Activated CD8-positive, alpha-beta memory T cell treated with anti-CD3 and anti-CD28 coated beads for 1 hour (primary cell): ENCODE measurements around the gene COX4I2.
"Not testable (repeated sequence)": the region's sequence is repeated elsewhere in the genome, so short reads cannot be mapped to it uniquely, and the experiment has no call there.

Source experiments
- DNase-seq, 2 donors: peaks; one replicate each; pipeline ENCODE4 v3.0.0-alpha.2; 2020; ENCODE audit warnings: low read depth in 1 of 2; ENCODE audit errors: extremely low read depth in 1 of 2

Gene COX4I2

GRCh38 chr20:31637660-31638059 is at the start of gene COX4I2:
COX4I2 (plus strand) TSS chr20:31637912; CDS start chr20:31639018, 1,106 bp downstream.
- DNase-seq: no peak

DNA sequence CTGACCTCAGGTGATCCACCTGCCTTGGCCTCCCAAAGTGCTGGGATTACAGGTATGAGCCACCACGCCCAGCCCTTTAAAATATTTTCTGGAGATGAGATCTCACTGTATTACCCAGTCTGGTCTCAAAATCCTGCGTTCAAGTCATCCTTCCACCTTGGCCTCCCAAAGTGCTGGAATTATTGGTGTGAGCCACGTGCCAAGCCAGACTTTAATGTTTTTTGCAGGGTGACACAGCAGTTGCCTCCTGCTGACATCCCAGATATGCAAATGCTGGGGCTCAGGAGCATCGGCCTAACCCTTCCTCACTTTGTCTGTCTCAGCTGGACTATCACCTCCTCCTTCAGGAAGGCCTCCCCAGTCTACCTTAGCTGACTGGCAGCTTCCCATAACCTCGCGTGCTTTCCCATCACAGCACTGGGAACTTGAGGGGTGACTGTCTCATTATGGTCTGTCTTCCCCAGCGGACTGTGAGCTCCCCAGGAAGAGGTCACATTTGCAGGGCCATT is 46.9 kb upstream of the COX4I2 start:
- DNase-seq: no peak

DNA sequence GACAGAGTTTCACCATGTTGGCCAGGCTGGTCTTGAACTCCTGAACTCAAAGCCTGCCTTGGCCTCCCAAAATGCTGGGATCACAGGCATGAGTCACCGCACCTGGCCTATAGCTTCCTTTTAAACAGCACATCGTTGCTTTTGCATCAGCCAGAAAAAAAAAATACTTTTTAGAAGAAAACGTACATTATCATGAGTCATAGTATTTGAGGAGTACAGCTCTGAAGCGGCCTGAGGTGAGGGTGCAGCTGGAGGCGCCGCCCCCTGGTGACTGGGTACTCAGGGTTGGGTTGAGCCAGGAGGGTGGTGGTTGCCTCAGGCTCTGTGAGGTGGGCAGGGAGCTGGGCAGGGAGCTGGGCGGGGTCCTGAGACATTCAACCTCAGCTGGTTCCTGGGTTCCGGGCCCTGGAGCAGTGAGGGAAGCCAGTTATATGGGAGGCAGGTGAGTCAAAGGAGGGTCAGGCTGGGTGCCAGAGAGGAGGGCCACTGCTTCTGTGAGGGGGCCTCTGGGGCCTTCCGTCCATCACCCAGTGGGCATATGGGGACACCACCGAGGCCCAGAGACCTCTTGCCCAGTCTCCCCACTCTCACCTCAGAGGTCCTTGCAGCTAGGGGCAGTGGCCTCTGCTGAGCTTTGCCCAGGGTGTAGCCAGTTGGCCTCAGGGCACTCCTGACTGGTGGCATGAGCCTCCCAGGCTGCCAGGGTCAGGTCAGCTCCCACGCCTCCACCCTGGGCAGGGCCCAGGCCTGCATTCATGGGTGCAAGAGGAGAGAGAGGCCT is 44.3 kb upstream of the COX4I2 start:
- no peak for DNase-seq

DNA sequence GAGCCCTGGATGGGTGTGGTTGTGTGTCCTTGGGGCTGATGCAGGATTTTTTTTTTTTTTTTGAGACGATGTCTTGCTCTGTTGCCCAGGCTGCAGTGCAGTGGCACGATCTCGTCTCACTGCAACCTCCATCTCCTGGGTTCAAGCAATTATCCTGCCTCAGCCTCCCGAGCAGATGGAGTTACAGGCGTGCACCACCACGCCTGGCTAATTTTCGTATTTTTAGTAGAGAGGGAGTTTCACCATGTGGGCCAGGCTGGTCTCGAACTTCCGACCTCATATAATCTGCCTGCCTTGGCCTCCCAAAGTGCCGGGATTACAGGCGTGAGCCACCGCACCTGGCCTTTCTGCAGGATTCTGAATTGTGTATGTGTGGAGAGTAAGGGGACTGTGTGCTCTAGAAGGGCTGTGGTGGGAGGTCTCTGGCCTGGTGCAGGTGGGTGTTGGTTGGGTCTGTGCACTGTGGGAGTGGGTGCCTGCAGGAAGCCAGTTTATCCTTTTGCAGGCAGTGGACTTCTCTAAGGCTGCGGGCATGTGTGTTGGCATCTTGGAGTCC is 43.6 kb upstream of the COX4I2 start:
- no peak for DNase-seq

- DNase-seq: no peak
Observed at GRCh38 chr20:31594558-31595379, 42.9 kb upstream of the COX4I2 start.

DNA sequence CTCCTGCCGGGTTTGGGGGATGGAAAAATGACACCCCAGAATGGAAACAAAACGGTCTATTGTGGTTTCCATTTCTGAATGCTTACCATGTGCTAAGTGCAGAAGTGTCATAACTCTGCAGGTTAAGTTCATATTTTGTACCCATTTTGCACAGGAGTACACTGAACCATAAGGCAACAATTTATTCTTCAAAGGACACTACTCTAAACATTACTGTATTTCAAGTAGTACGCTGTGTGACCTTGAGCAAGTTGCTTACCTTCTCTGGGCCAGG is 42.4 kb upstream of the COX4I2 start:
- no peak for DNase-seq

GRCh38 chr20:31595654-31596411 is 41.9 kb upstream of the COX4I2 start:
- DNase-seq: no peak

DNA sequence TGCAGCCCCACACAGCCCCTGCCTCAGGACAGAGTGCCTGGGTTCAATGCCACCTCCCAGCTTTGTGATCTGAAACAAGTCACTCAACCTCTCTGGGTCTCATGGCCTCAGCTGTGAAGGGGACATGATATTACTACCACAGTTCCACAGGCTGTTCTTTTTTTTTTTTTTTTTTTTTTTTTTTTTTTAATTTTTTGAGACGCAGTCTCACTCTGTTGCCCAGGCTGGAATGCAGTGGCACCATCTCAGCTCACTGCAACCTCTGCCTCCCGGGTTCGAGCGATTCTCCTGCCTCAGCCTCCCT is 41.3 kb upstream of the COX4I2 start:
- DNase-seq: not testable (repeated sequence)

GRCh38 chr20:31596831-31597480 is 40.8 kb upstream of the COX4I2 start:
- no peak for DNase-seq

GRCh38 chr20:31597481-31597855 is 40.2 kb upstream of the COX4I2 start:
- no peak for DNase-seq

- no peak for DNase-seq
Observed at GRCh38 chr20:31602431-31602778, 35.3 kb upstream of the COX4I2 start.

DNA sequence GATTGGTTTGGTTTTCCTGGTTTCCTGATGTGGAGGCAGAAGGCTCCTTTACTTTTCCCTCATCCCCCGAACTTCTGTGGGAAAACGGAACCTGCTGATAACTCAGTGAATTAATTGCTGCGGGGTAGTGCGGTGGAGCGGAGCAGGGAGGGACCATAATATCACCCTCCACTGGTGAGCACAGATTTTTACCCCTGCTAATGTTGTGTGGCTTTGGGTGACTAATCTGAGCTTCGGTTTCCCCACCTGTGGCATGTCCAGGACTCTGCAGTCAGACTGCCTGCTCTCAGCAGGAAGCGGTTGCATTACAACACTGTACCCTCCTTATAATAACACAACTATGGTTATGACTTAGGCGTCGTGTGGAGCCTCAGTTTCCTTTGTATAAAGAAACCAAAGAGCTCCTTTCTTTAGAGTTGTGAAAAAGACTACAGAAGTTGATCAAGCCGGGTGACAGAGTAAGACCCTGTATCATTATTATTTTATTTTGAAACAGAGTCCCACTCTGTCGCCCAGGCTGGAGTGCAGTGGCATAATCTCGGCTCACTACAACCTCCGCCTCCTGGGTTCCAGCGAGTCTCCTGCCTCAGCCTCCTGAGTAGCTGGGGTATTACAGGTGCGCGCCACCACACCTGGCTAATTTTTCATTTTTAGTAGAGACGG is 34.8 kb upstream of the COX4I2 start:
- no peak for DNase-seq

- peak; percentile 55 to 79 for DNase-seq
Observed at GRCh38 chr20:31603822-31604566, 33.7 kb upstream of the COX4I2 start.

DNA sequence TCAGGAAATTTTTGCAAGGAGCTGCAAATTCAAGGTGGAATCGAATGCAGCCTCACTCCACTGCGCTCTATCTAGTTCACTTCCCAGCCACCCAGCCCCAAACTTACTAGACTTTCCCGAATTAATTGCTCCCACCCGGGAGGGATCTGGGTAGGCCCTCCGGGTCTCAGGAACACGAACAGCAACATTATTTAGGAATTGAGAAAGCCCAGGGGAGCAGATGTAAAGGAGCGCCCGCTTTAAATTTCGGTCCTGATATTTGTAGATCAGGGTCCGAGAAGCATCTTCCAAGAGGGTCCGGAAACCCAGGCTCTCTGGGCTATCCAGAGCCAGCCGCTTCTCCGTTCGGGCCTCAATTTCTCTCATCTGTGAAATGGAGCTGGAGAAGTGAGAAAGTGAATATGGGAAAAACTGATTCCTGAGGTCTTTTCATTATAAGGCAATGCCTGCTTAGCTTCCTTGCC is 33.1 kb upstream of the COX4I2 start:
- DNase-seq: no peak

- peak; percentile 79 to 81 for DNase-seq
Observed at GRCh38 chr20:31605031-31605901, 32.4 kb upstream of the COX4I2 start, which contains the start of gene ID1. ID1 (plus strand) TSS chr20:31605289; CDS start chr20:31605388, 99 bp downstream.

GRCh38 chr20:31605902-31606803 is 31.6 kb upstream of the COX4I2 start:
- no peak for DNase-seq

GRCh38 chr20:31606804-31607639 is 30.7 kb upstream of the COX4I2 start:
- no peak for DNase-seq
